Brain microvascular endothelial cell (primary cell): ENCODE measurements around the gene AQP12A.

Experiments
- DNase-seq: peaks from one replicate; pipeline ENCODE4 v3.0.0-alpha.2; 2020
- H3K27ac ChIP-seq: fragments of 250-450 bp; sonication (Bioruptor Pico); 2 replicates; pipeline ENCODE4 v1.5.1; 2020; ENCODE audit warnings: mild to moderate bottlenecking, moderate library complexity
- H3K27me3 ChIP-seq: fragments of 250-450 bp; sonication (Bioruptor Pico); replicated peaks from 2 replicates; pipeline ENCODE4 v1.5.1; 2020; ENCODE audit warnings: mild to moderate bottlenecking
- H3K36me3 ChIP-seq: fragments of 250-450 bp; sonication (Bioruptor Pico); replicated peaks from 2 replicates; pipeline ENCODE4 v1.5.1; 2020; ENCODE audit warnings: mild to moderate bottlenecking
- H3K4me3 ChIP-seq: 2 replicates; pipeline ENCODE4 v1.5.1; 2011; ENCODE audit warnings: low read depth, mild to moderate bottlenecking, control low read depth, low read length, moderate library complexity
- in situ Hi-C: cut with HindIII; loops from 2 replicates; pipeline ENCODE4 v1.10.0; 2017; ENCODE audit warnings: low sequenced_read_pairs, low pct_ligation_motif_present
- TF ChIP-seq, protein P1 (sequence below): IDR thresholded peaks from 2 replicates; pipeline ENCODE4 v1.5.1; 2011; ENCODE audit warnings: low read depth, mild to moderate bottlenecking, moderate library complexity, low read length, control low read depth, inconsistent platforms; ENCODE audit errors: missing control alignments

The AQP12A gene

GRCh38 chr2:240723851-240724250, 32.2 kb downstream of the AQP12A start:
- H3K36me3 ChIP-seq, result no peaks in the 10 kb centered on the region
- TF ChIP-seq, protein P1, sequence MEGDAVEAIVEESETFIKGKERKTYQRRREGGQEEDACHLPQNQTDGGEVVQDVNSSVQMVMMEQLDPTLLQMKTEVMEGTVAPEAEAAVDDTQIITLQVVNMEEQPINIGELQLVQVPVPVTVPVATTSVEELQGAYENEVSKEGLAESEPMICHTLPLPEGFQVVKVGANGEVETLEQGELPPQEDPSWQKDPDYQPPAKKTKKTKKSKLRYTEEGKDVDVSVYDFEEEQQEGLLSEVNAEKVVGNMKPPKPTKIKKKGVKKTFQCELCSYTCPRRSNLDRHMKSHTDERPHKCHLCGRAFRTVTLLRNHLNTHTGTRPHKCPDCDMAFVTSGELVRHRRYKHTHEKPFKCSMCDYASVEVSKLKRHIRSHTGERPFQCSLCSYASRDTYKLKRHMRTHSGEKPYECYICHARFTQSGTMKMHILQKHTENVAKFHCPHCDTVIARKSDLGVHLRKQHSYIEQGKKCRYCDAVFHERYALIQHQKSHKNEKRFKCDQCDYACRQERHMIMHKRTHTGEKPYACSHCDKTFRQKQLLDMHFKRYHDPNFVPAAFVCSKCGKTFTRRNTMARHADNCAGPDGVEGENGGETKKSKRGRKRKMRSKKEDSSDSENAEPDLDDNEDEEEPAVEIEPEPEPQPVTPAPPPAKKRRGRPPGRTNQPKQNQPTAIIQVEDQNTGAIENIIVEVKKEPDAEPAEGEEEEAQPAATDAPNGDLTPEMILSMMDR, result no peak

DNA sequence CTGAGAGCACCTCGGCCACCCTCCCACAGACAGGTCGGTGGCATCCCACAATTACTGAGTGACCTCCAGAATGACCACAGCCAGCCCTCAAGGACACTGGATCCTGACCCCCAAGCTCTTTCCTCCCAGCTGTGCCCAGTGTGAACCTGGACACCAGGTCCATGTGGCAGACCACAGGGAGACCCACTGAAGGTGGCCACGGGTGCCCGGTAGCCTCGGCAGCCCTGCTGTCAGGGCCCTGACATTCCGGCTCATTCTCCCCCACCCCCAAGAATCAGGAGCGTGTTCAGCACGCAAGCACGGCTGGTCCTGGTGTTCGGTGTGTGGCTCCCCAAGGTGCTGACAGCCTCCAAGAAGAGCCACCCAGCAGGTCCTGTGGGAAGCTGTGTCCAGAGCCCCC, 32.8 kb downstream of the AQP12A start:
- Histone ChIP-seq H3K36me3 (no peaks in the 10 kb centered on the region), H3K4me3 (no peak overlapping the region), H3K27me3 (no peaks in the 10 kb centered on the region), H3K27ac (no peak overlapping the region)
- DNase-seq, result no peak
- in situ Hi-C loops, result no loop called here
- TF ChIP-seq, protein P1, result no peak

More at GRCh38 chr2:240723851-240724250, 32.2 kb downstream of the AQP12A start:
- in situ Hi-C loops, result no loop called here
- DNase-seq, result no peak
- H3K27me3 ChIP-seq, result no peaks in the 10 kb centered on the region
- H3K27ac ChIP-seq, result no peak overlapping the region
- no peak overlapping the region for H3K4me3 ChIP-seq

DNA sequence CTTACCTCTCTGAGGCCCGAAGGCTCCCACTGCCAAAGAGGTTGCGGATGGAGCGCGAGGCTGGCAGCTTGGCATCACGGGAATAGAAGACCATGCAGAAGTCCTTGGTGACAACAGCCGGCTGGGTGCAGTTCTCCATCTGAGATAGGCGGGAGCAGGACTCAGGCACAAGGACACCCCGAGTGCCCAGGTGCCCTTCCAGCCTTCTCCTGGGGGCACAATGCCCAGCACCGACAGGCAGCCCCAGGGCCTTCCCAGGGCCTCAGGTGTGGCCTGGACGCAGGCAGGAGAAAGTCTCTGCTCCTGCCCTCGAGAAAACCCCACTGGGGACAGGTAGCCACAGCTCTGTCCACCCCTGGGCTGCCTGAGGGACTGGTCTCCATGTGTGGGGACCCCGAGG, 33.6 kb downstream of the AQP12A start:
- H3K36me3 ChIP-seq, result no peaks in the 10 kb centered on the region
- H3K27me3 ChIP-seq, result no peaks in the 10 kb centered on the region
- H3K27ac ChIP-seq, result no peak overlapping the region
- H3K4me3 ChIP-seq, result no peak overlapping the region
- in situ Hi-C loops, result no loop called here
- DNase-seq, result no peak
- TF ChIP-seq, protein P1, result no peak

DNA sequence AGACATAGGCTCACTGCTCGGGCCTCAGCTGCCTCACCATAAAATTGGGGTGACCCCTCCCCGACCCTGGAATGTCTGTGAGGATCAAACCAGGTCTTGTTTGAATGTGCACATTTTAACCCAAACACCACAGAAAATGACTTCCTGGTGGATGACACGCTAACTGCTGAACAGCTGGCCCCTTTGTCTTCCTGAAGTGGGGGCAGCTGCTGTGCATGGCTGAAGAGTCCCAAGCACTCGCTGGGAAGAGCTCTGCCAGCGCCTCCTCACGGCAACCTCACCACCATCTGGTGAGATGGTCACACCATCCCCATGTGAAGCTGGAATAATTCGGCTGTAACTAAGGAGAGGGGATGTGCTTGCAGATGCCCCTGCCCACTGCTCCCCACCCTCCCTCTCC, 34.0 kb downstream of the AQP12A start:
- Histone ChIP-seq H3K27me3 (no peaks in the 10 kb centered on the region), H3K27ac (no peak overlapping the region), H3K4me3 (no peak overlapping the region), H3K36me3 (no peaks in the 10 kb centered on the region)
- TF ChIP-seq, protein P1, result no peak
- no peak for DNase-seq
- in situ Hi-C loops, result no loop called here

DNA sequence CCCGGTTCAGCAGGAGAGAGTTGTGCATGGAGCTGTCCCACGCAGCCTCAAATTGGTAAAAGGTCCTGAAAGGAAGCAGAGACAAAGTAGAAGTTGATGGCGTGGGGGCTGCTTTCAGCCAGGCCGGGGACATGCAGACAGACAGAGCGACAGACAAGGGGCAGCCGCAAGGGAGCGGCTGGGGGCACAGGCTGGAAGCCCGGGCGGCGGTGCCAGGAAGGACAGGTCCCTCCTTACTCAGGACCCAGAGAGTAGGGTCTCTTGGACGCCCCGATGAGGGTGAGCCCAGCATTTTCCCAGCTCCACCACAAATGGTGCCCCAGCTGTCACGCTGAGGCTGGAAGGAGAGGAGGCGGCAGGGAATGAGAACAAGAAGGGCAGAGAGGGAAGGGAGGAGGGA, 35.2 kb downstream of the AQP12A start:
- Histone ChIP-seq H3K36me3 (no peaks in the 10 kb centered on the region), H3K27ac (no peak overlapping the region), H3K4me3 (no peak overlapping the region), H3K27me3 (no peaks in the 10 kb centered on the region)
- TF ChIP-seq, protein P1, result no peak
- DNase-seq, result no peak
- in situ Hi-C loops, result no loop called here

GRCh38 chr2:240727439-240727838, 35.8 kb downstream of the AQP12A start:
- Histone ChIP-seq H3K36me3 (no peaks in the 10 kb centered on the region), H3K27ac (no peak overlapping the region), H3K27me3 (no peaks in the 10 kb centered on the region), H3K4me3 (no peak overlapping the region)
- TF ChIP-seq, protein P1, result no peak
- in situ Hi-C loops, result no loop called here
- DNase-seq, result no peak
